Measurements from ENCODE around the gene SNX14.

DNA sequence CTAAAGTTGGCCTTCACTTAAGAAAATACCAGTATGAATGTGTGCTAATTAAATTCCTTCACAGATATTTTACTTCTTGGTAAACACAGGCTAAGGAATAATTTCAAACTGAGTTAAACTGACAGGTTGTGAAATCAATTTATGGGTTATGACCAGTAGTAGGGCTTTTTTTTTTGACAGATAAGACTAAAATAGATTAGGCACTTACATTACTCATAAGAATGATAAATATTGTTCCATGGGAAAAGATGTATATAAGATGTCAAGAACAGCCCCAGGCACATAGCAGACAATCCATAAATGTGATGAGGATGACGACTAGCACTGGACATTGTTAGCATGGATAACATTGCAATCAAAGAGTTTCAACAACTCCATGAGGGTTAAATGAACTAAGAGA, 120.9 kb downstream of the SNX14 start:
- TF ChIP-seq CSDC2 (CRISPR knock-in tag; IDR thresholded peaks at IDR 0.05) = no peak
- no peak for TF ChIP-seq ZFP30 (CRISPR knock-in tag; IDR thresholded peaks at IDR 0.05)
- TF ChIP-seq, protein P1, sequence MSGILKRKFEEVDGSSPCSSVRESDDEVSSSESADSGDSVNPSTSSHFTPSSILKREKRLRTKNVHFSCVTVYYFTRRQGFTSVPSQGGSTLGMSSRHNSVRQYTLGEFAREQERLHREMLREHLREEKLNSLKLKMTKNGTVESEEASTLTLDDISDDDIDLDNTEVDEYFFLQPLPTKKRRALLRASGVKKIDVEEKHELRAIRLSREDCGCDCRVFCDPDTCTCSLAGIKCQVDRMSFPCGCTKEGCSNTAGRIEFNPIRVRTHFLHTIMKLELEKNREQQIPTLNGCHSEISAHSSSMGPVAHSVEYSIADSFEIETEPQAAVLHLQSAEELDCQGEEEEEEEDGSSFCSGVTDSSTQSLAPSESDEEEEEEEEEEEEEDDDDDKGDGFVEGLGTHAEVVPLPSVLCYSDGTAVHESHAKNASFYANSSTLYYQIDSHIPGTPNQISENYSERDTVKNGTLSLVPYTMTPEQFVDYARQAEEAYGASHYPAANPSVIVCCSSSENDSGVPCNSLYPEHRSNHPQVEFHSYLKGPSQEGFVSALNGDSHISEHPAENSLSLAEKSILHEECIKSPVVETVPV (CRISPR knock-in tag; IDR thresholded peaks at IDR 0.05) = no peak
- TF ChIP-seq OSR1 (CRISPR knock-in tag; IDR thresholded peaks at IDR 0.05) = no peak
- no peak for TF ChIP-seq BACH2 (CRISPR knock-in tag; IDR thresholded peaks at IDR 0.05; ENCODE audit: borderline replicate concordance)
- TF ChIP-seq RARB (CRISPR knock-in tag; IDR thresholded peaks at IDR 0.05) = no peak
- TF ChIP-seq ISL1 (CRISPR knock-in tag; IDR thresholded peaks at IDR 0.05) = peak; percentile 88
- TF ChIP-seq TOX (CRISPR knock-in tag; IDR thresholded peaks at IDR 0.05; ENCODE audit: borderline replicate concordance) = peak; percentile 56; the same call in 1 of the 2 replicates
- no peak for TF ChIP-seq ZFP3 (CRISPR knock-in tag; IDR thresholded peaks at IDR 0.05)
- TF ChIP-seq POU6F1 (CRISPR knock-in tag; IDR thresholded peaks at IDR 0.05; ENCODE audit: borderline replicate concordance, low read depth) = no peak
- TF ChIP-seq PATZ1 (CRISPR knock-in tag; IDR thresholded peaks at IDR 0.05; ENCODE audit: borderline replicate concordance) = no peak
